Lower leg skin (tissue), 3 donors: Measurements from ENCODE around the gene MOSPD2.

Experiments
- POLR2A ChIP-seq, 2 donors: fragments of 450-650 bp; IDR thresholded peaks; one replicate each; pipeline ENCODE4 v1.6.1; 2016 to 2017; ENCODE audit warnings: antibody characterized with exemption in 2 of 2, mild to moderate bottlenecking in 1 of 2, moderate library complexity in 1 of 2
- TF ChIP-seq, protein P1 (sequence below), 3 donors: fragments of 450-650 bp; IDR thresholded peaks; one replicate each; pipeline ENCODE4 v1.5.1; 2016; ENCODE audit warnings: antibody characterized with exemption in 3 of 3, mild to moderate bottlenecking in 3 of 3, moderate library complexity in 2 of 3

- TF ChIP-seq POLR2A (IDR thresholded peaks at IDR 0.05): no peak
- TF ChIP-seq, protein P1, sequence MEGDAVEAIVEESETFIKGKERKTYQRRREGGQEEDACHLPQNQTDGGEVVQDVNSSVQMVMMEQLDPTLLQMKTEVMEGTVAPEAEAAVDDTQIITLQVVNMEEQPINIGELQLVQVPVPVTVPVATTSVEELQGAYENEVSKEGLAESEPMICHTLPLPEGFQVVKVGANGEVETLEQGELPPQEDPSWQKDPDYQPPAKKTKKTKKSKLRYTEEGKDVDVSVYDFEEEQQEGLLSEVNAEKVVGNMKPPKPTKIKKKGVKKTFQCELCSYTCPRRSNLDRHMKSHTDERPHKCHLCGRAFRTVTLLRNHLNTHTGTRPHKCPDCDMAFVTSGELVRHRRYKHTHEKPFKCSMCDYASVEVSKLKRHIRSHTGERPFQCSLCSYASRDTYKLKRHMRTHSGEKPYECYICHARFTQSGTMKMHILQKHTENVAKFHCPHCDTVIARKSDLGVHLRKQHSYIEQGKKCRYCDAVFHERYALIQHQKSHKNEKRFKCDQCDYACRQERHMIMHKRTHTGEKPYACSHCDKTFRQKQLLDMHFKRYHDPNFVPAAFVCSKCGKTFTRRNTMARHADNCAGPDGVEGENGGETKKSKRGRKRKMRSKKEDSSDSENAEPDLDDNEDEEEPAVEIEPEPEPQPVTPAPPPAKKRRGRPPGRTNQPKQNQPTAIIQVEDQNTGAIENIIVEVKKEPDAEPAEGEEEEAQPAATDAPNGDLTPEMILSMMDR (IDR thresholded peaks at IDR 0.05): no peak
Observed at GRCh38 chrX:14851526-14851925, 21.7 kb upstream of the MOSPD2 start.
